CD4-positive, alpha-beta T cell treated with Interleukin-2 at 100 ng/mL for 4 hours (primary cell): Measurements from ENCODE around the gene LGALS13.
A peak's percentile ranks its signal among the peaks of the same experiment; 100 is the strongest.

Experiments used
- DNase-seq: peaks from one replicate; pipeline ENCODE4 v3.0.0-alpha.2; 2020; ENCODE audit warnings: low spot score

LGALS13 gene

GRCh38 chr19:39617745-39618144 is 15.4 kb downstream of the LGALS13 start:
- no peak for DNase-seq

- DNase-seq = no peak
These were observed 21.6 kb downstream of the LGALS13 start for GRCh38 chr19:39623946-39624345.

GRCh38 chr19:39627631-39628030 is 25.3 kb downstream of the LGALS13 start:
- peak; percentile 1 for DNase-seq

DNA sequence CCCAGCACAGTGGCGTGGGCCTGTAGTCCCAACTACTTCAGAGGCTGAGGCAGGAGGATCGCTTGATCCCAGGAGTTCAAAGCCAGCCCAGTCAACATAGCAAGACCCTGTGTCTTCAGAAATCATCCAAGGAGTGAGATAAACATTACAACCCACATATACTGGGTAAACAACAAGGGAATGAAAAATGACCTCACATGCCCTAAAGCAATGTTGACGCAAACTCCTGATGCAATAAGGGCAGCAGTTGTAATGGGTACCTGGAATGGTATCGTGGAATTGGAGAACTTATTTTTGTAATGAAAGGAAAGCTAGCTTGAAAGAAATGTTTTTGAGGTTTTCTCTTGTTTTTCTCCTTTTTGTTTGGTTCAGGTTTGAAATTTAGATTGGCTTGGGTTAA is 28.9 kb downstream of the LGALS13 start:
- DNase-seq = no peak

DNA sequence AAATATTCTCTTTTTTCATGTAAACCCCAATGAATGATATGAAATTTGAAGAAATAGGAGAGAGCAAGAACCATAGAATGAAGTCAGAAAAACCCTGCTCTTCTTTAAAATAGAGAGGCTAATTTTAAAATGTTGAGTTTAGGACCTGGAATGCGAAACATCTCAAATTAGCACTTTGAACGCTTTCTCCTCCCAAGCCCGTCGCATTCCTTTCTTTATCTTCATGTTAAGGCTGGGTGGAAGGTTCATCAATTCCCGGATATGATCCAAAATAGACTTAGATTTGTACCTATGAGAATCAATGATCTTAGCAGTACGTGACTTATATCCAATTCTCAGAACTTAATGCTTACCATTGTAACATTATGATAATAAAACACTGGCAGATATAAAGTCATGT is 29.3 kb downstream of the LGALS13 start:
- no peak for DNase-seq

- DNase-seq = no peak
These were observed 35.6 kb downstream of the LGALS13 start for GRCh38 chr19:39637891-39638290.

DNA sequence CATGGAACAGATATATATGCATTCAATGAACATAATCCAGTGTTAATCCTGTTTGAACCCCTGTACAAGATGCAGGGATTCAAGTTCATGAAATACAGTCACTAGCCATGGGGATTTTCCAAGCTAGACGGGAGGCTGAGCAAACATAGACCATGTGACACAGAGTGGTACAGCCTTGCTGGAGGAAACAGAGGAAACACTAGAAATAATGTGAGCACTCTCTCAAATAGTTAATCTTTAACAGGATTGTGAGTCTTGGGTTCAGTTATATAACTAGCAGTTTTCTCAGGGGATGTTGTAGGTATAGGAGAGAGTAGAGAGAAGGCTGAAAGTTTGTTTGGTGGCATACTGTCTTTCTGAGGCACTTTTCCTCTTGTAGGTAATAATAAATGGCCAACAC is 39.4 kb downstream of the LGALS13 start:
- no peak for DNase-seq

DNA sequence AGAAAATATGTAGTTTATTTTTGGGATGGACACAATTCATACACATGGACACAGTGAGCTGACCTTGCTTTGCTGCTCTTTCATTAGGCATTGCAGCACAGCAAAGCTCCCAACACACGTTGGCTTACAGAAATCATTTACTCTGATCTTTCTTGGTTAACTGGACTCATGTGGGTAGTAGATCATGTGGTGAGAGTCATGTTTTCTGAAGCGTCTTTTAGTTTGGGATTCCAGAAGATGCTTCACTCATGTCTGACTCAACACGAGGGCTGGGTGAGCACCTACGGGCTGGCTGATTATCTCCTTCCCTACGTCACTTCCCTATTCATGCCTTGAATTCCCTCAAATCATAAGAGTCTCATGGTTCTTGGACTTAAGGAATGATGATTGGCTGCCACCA is 41.3 kb downstream of the LGALS13 start:
- DNase-seq = no peak

GRCh38 chr19:39645800-39646411 is 43.6 kb downstream of the LGALS13 start:
- DNase-seq = no peak

- DNase-seq = no peak
These were observed 45.6 kb downstream of the LGALS13 start for GRCh38 chr19:39647918-39648317.

DNA sequence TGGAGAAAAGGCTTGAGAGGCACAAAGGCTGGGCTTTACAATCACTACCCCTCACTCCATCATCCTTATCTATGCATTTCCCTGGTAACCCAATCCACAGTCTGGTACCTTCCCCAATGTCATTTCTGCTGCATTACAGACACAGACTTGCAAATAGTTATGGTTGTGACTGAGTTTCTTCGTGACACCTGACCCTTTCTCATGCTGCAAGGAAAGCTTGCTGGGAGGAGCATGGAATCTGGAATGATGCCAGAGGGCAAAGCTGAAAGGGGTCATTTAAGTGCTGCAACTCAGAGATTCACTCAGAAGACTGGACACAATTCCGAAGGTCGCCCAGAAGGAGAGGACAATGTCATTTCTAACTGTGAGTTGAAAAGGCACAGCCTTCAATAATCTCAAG is 53.3 kb downstream of the LGALS13 start, which contains the start of gene LGALS16:
LGALS16 (plus strand) TSS at position 301 of the 400 bp plus-strand sequence; CDS start at position 350, 49 bp downstream.
- no peak for DNase-seq
